ENCODE data around the gene CC2D1B.
A peak's percentile ranks its signal among the peaks of the same experiment; 100 is the strongest.
"Not testable (repeated sequence)": the region's sequence is repeated elsewhere in the genome, so short reads cannot be mapped to it uniquely, and the experiment has no call there.

Gene CC2D1B

GRCh38 chr1:52365746-52366516 lies at the start of gene CC2D1B:
Gene CC2D1B (minus strand): TSS chr1:52366205. CDS start chr1:52364620, 1,585 bp downstream.
- peak; percentile 98 for DNase-seq

GRCh38 chr1:52414942-52415341 lies 48.9 kb upstream of the CC2D1B start:
- no peak for DNase-seq

GRCh38 chr1:52413410-52413989 lies 47.5 kb upstream of the CC2D1B start:
- DNase-seq = no peak

- DNase-seq = no peak
Measured at GRCh38 chr1:52404975-52405338, 39.0 kb upstream of the CC2D1B start.

GRCh38 chr1:52404116-52404974 lies 38.3 kb upstream of the CC2D1B start, which contains the start of the genes ORC1 and PRPF38A:
Gene ORC1 (minus strand): TSS chr1:52404423. CDS start chr1:52402223, 2,200 bp downstream.
Gene PRPF38A (plus strand): TSS chr1:52404602. CDS start chr1:52404750, 148 bp downstream.
- DNase-seq = peak; percentile 99

GRCh38 chr1:52403566-52404115 lies 37.6 kb upstream of the CC2D1B start:
- peak; percentile 82 for DNase-seq

GRCh38 chr1:52402860-52403240 lies 36.8 kb upstream of the CC2D1B start:
- DNase-seq = no peak

GRCh38 chr1:52400131-52400530 lies 34.1 kb upstream of the CC2D1B start:
- no peak for DNase-seq

- DNase-seq = no peak
Measured at GRCh38 chr1:52399629-52400028, 33.6 kb upstream of the CC2D1B start.

- DNase-seq = no peak
Measured at GRCh38 chr1:52393174-52393573, 27.2 kb upstream of the CC2D1B start.

- no peak for DNase-seq
Measured at GRCh38 chr1:52386458-52386857, 20.5 kb upstream of the CC2D1B start.

- DNase-seq = no peak
Measured at GRCh38 chr1:52385376-52385775, 19.4 kb upstream of the CC2D1B start.

GRCh38 chr1:52369851-52370250 lies 3.8 kb upstream of the CC2D1B start:
- DNase-seq = not testable (repeated sequence)

GRCh38 chr1:52368383-52369172 lies 2.6 kb upstream of the CC2D1B start:
- DNase-seq = peak; percentile 25

- no peak for DNase-seq
Measured at GRCh38 chr1:52367272-52367671, 1.3 kb upstream of the CC2D1B start.

- no peak for DNase-seq
Measured at GRCh38 chr1:52366517-52366827, 467 bp upstream of the CC2D1B start.

GRCh38 chr1:52365071-52365745 lies 797 bp downstream of the CC2D1B start:
- peak; percentile 81 for DNase-seq

- no peak for DNase-seq
Measured at GRCh38 chr1:52364235-52364839, 1.7 kb downstream of the CC2D1B start.

- DNase-seq = no peak
Measured at GRCh38 chr1:52360595-52360968, 5.4 kb downstream of the CC2D1B start.

- no peak for DNase-seq
Measured at GRCh38 chr1:52359676-52360594, 6.1 kb downstream of the CC2D1B start.
